HG03432 (cell line): ENCODE results near the gene BHLHA9.
"Not testable (repeated sequence)": the region's sequence is repeated elsewhere in the genome, so short reads cannot be mapped to it uniquely, and the experiment has no call there.

Experiments
- ATAC-seq: cut with Tn5 transposase; IDR thresholded peaks from one replicate; pipeline ENCODE4 v1.9.1; 2021; ENCODE audit warnings: mild to moderate bottlenecking, moderate library complexity; ENCODE audit not compliant: unreplicated experiment

The BHLHA9 gene

GRCh38 chr17:1270210-1271029 lies at the start of gene BHLHA9:
Gene BHLHA9, plus strand, starts transcription at chr17:1270444. Its CDS starts 120 bp downstream, at chr17:1270564.
- ATAC-seq: no peak

DNA sequence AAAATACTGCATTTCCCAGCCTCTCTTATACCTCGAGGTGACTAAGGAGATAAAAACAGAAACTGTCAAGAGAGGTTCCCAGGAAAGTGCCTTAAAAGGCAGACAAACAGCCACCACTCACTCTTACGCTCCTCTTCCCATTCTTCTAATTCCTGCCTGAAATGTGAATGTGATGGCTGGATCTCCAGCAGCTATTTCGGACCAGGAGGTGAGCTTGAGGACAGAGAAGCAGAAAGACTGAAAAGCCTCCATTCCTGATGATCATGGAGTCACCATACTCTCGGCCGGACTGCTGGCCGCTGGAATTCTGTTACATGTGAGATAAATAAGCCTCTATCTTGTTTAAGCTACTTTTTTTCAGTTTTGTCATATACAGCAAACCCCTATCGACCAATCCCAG lies 49.0 kb upstream of the BHLHA9 start:
- no peak for ATAC-seq

DNA sequence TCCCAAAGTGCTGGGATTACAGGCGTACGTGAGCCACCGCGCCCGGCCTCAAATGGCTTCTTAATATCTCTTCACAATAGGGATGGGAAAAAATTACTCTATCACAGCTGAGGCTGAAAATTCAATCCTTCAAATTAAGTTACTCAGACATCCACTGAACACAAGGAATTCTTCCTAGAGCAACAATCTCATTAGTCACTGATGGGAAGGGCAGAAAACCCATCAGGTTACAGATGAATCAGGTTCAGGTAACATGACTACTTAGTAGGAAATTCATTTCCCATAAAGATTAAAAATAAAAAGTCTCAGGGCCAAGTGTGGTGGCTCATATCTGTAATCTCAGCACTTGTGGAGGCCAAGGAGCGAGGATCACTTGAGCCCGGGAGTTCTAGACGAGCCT lies 47.9 kb upstream of the BHLHA9 start:
- no peak for ATAC-seq

DNA sequence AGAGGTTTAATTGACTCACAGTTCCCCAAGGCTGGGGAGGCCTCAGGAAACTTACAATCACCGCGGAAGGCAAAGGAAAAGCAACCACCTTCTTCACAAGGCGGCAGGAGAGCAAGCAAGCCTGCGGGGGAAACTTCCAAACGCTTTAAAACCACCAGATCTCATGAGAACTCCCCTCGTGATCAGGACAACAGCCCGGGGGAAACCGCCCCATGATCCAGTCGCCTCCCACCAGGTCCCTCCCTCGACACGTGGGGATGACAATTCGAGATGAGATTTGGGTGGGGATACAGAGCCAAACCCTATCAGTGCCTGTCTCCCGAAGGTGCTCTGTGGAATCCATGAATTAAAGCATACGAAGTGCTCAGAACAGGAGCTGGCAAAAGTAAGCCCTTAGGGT lies 46.6 kb upstream of the BHLHA9 start:
- ATAC-seq: no peak

DNA sequence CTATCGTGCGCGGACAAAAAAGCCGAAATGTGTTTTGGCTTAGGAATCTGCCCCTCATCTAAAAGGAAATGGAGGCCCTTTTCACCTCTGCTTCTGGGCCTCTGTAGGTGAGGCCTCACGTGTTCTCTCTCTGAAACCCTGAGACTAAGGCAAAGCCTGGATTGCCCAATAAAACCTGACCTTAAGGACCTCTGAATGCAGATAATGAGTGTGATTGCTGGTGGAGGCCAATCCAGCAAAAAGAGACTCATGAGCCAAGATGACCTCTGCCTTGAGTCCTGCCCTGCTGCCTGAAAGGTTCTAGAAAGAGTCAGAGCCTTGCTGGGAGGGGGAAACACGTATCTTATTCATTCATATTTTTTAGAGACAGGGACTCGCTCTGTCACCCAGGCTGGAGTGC lies 45.9 kb upstream of the BHLHA9 start:
- ATAC-seq: no peak

DNA sequence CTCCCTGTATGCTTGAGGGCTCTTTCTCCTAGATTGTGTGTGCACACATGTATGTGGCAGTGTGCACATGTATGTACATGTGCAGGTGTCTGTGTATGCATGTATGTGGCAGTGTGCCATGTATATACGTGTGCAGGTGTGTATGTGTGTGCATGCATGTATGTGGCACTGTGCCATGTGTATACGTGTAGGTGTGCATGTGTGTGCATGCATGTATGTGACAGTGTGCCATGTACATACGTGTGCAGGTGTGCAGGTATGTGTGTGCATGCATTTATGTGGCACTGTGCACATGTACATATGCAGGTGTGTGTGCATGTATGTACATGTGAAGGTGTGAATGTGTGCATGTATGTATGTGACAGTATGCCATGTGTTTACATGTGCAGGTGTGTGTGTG lies 43.9 kb upstream of the BHLHA9 start:
- ATAC-seq: no peak

DNA sequence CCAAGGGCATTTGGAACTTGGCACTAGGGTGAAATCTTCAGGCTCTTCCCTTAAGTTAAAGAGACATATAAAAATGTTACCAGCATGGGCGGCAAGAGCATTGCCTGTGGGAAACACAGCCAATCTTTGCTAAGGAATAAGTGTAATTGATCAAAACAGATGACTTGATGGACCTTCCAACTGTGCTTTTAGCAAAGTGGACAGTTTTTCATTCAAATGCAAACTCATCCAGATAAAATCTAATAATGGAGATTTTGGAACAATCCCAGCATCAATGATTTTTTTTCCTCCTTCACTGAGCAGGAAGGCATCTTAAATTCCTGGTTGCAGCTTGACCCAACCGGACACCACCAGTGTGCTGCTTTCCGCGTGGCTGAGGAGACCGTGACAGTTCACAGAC lies 42.9 kb upstream of the BHLHA9 start:
- ATAC-seq: no peak

DNA sequence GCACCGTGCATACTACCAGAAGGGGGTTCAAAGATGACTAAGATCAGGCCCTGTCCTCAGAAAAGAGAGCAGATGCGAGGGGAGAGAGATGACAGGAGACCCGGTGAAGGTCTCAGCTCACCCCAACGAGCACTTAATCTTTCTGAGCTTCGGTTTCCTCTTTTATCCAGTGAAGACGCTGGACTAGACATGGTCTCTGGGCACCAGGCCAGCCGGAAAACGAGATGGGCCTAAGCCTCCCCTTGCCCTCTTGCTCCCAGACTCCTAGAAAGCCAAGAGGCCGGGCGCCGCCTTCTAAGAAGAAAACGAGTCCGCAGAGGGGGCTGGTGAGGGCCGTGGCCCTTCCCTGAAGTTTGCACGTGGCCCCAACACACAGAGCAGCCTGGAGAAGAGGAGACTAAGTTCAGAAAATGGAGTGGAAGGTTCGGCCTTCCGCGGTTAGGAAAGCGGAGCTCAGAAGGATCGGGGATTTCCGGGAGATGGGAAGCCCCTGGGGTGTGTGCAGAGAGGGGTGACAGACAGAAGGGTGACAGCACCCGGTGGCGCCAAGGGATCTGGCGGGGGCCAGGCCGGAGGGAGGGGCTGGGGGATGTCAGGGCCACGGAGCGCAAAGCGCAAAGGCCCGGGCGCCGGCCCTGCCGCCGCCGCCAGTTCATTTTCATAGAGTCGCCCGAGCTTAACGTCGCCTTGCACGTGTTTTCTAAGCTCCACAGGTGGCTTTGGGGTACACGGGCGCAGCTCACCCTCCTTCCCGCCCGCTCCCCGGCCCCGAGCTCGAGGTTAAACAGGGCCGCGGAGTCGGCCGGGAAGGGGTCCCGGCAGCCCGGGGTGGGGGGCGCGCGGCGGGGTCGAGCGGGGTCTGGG lies 42.1 kb upstream of the BHLHA9 start:
- peak; percentile 40 for ATAC-seq

GRCh38 chr17:1228781-1229348 lies 41.4 kb upstream of the BHLHA9 start:
- peak; percentile 31 for ATAC-seq

DNA sequence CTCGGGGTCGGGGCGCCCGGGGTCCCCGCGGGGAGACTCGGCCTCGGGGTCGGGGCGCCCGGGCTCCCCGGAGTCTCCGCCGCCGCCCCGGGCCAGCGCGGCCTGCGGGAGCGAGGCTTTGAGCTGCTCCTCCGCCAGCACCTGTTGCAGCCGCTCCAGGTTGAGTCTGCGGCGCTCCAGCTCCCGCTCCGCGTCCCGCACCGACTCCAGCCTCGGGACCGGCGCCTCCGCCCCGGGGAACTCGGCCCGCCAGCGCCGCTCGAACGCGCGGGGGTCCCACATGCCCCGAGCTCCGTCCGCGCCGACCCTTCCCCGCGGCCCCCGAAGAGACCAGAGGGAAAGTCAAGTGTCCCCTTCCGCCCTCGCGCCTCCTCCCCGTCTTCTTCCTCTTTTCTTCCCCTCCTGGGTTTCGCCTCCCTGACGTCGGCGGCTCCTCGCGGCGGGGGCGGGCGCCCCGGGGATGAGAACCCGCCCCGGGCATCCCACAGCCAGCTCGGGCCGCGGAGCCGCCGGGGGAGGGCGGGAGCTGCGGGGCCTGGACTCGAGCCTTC lies 40.8 kb upstream of the BHLHA9 start:
- ATAC-seq: peak; percentile 54

DNA sequence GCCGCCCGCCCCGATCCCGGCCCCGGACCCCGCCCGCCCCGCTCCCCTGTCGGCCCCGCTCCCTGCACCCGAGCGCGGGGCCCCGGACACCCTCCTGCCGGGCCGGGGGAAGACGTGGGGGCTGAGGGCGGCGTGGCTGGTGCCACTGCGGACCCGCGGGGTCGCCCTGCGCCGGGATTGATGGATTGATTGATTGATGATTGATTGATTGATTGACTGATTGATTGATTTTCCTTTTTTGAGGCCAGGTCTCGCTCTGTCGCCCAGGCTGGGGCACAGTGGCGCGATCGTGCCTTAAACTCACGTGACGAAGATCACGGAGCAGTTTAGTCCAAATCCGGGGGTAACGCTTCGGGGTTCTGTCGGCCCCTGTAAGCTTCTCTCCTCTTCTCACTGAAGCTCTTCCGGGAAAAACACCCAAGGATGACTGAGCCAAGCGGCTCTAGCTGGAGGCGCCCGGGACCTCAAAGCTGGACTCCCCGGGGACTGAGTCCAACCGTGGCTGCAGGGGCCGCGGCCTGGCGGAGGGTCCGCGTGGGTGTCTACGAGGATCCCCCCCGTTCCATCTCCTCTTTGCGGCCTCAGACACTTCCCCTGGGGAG lies 40.2 kb upstream of the BHLHA9 start:
- no peak for ATAC-seq

- ATAC-seq: no peak
These were observed 38.8 kb upstream of the BHLHA9 start for GRCh38 chr17:1231456-1231855.

DNA sequence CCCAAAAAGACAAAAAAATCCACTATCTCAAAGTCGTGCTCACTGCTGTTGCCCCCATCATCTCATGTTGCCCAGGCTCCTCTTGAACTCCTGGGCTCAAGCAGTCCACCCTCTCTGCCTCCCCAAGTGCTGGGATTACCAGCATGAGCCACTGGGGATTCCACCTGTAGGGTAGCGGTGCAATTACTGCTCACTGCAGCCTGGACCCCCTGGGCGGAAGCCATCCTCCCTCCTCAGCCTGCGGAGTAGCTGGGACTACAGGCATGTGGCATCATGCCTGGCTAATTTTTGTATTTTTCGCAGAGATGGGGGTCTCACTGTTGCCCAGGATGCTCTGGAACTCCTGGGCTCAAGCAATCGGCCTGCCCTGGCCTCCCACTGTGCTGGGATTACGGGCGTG lies 37.9 kb upstream of the BHLHA9 start:
- no peak for ATAC-seq

- ATAC-seq: no peak
These were observed 37.5 kb upstream of the BHLHA9 start for GRCh38 chr17:1232786-1233185.

GRCh38 chr17:1234455-1234854 lies 35.8 kb upstream of the BHLHA9 start:
- ATAC-seq: no peak

DNA sequence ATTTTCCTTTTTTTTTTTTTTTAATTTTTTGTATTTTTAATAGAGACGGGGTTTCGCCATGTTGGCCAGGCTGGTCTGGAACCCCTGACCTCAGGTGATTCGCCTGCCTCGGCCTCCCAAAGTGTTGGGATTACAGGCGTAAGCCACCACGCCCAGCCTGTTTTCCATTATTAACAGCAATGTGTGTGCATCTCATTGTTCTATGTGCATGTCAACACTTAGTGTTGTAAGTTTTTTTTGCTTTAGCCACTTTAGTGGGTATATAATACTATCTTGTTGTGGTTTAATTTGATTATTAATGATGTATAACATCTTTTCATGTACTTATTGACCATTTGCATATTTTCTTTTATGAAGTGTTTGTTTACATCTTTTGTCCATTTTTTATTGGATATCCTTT lies 32.8 kb upstream of the BHLHA9 start:
- ATAC-seq: no peak

- no peak for ATAC-seq
These were observed 31.0 kb upstream of the BHLHA9 start for GRCh38 chr17:1239210-1239609.

GRCh38 chr17:1240426-1240825 lies 29.8 kb upstream of the BHLHA9 start:
- not testable (repeated sequence) for ATAC-seq

- ATAC-seq: no peak
These were observed 28.3 kb upstream of the BHLHA9 start for GRCh38 chr17:1241929-1242328.

DNA sequence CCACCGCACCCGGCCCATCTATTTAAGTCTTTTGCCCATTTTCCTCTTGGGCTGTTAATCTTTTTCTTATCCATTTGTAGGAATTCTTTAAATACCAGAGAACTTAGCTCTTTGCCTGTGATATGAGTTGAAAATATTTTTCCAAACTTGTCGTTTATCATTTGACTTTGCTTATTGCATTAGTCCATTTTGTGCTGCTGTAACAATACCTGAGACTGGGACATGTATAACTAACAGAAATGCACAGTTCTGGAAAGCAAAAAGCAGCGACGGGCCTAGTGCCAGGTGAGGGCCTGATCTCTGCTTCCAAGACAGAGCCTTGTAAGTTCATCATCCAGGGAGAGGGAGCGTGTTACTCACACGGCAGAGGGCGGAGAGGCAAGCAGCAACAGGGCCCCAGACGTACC lies 25.6 kb upstream of the BHLHA9 start:
- ATAC-seq: no peak
